DMS153 treated with DMSO at 0.1 percent for 48 hours (cell line): Measurements from ENCODE around the gene PGAM4.
"Not testable (repeated sequence)": the region's sequence is repeated elsewhere in the genome, so short reads cannot be mapped to it uniquely, and the experiment has no call there.

Experiments
- DNase-seq: peaks from one replicate; lab custom pipeline; 2025; ENCODE audit not compliant: unreplicated experiment; lab: John Stamatoyannopoulos, UW

The PGAM4 gene

DNA sequence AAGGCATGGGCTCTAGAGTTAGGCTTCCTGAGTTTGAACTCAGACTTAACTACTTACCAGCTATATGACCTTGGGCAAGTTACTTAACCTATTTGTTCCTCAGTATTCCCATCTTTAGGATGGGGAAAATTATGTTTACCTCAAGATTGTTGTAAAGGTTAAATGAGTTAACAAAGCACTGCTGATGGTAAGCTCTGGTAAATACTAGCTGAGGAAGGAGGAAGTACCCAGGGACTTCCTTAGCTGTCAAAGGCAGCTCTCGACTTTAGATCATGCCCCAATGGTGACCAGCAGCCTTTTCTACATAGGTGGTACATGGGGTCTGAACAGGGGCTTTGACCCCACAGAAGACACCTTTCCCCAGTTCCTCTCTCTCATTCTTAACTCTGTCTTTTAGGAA, 38.9 kb downstream of the PGAM4 start:
- DNase-seq: no peak

DNA sequence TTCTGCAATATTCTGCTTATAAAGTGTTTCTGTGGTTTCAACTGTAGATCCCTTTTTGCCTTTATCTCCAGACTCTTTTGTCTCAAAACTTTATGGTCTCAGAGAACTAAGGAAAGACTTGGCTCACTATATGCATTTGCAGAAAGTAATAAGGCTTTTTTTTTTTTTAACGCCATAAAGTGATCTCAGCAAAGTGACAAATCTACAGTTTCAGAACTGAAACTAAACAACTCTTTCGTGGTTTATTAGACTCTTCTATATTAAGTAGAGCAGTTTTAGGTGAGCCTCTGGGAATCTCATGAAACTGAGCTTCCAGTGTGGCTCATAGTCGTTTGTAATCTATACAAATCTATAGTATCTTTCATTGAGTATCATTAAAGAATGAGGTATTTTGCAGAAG, 43.7 kb downstream of the PGAM4 start:
- DNase-seq: no peak

DNA sequence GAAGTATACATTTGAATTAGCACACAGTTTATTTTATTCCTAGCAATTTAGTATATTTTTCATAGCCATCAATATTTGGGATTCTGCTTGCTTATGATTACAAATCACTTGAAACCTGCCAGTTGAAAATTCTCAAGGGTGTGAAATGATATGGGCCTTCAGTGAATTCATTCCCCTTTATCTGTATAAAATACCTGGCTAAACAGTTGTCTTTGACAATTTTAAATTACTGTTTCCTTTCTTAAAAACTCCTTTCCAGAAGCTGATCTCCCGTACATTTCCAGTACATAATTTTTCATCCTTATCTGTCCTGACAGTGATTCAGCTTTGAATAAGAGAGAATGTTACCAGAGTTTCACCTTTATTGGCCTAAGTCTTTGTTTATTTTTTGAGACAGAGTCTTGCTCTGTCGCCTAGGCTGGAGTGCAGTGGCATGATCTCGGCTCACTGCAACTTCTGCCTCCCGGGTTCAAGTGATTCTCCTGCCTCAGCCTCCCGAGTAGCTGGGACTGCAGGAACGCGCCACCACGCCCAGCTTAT, 45.0 kb downstream of the PGAM4 start:
- DNase-seq: no peak

DNA sequence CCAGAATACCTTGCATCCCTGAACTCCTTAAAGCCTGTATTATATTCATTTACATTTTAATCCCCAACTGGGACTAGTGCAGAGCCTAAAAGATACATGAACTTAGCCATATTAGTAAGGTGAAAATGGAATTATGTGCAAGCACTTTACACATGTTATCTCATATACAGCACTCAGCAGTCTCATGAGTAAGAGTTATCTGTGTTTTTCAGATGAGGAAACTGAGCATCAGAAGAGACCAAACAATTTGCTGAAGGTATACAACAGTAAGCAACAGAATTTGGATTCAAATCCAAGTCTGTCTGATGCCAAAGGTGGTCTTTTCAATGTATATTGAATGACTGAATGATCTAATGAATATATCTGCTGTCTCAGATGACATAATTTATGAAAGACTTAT, 46.7 kb downstream of the PGAM4 start:
- DNase-seq: no peak

DNA sequence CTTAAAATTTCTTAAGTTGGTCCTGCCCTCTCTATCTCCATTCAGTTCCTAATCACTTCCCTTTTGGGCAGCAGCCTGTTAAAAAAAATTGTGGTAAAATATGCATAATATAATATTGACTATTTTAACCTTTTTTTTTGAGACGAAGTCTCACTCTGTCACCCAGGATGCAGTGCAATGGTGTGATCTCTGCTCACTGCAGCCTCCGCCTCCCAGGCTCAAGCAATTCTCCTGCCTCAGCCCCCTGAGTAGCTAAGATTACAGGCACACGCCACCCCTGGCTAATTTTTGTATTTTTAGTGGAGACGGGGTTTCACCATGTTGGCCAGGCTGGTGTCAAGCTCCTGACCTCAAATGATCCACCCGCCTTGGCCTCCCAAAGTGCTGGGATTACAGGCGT, 50.1 kb downstream of the PGAM4 start:
- DNase-seq: not testable (repeated sequence)

DNA sequence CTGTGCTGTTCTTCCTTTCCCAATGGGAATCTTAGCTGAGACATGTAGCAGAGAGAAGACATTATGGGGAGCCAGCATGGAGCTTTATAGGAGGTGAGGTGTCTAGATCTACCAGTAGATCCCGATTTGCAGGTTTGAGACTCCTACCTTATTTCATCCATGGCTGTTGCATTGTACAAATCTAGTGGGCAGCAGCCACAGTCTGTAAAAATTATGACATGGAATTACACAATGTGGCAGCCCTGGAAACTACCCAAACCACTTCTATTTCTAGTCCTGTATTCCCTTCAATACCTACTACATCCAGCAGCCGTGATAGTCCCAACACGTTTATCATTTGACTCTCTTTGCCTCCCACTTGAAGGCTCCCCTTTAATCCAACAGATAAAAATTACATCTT, 50.9 kb downstream of the PGAM4 start:
- no peak for DNase-seq
